ENCODE results near the gene ARID1B. TPM values are rescaled to one million over a fixed set of nuclear protein-coding genes. Genes with fewer than 3 reads are reported as not detected.

ARID1B gene
- total RNA-seq, 1 experiment from 2014 or later = 20.9 TPM

DNA sequence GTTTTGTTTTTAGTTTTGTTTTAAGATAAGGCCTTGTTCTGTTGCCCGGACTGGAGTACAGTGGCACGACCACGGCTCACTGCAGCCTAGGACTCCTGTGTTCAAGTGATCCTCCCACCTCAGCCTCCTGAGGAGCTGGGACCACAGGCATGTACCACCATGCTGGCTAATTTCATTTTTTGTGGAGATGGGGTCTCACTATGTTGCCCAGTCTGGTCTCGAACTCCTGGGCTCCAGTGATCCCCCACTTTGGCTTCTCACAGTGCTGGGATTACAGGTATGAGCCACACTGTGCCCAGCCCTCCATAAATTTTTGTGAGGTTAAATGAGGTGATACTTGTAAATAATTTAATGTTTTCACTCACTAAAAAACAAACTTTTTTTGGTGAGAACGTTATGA, 76.6 kb downstream of the ARID1B start:
- Histone ChIP-seq H3K27me3 (ENCODE audit: control insufficient read depth, insufficient read depth, low read length) (no peaks in the 10 kb centered on the region), H3K36me3 (replicated peaks; ENCODE audit: control insufficient read depth, insufficient read depth, low read length) (no peaks in the 10 kb centered on the region), H3K4me3 (ENCODE audit: insufficient read depth, low read depth, low read length) (no peak overlapping the region)
- no peak for DNase-seq

DNA sequence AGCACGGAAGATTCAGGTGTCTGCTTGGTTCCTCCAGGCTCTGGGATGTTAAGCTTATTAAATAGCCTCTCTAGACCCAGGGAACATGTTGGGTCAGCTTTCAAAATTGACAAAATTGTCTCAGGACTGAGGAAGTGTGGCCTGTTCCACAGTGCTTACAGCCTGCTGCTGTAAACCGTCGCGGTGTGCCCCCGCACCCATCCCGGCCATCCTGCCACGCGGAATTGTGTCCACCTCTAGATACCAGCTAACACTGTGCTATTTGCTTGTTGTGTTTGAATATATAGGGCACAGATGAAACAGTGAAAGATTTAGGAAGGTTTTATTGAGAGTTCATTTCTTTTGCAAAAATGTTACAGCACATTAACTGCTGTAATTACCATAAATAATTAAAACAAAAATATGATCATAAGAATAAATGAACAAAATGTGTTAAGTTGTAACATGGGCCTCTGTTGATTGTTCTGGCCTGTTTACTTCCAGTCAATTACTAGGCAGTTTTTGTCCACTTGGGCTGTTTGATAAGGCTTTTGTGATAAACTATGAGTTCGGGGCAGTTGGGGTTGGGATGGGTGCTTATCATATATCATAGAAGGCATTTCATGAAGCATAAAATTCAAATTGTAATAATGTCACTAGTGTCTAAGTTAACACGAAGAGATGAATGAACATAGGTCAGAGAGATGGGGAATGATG, 77.4 kb downstream of the ARID1B start:
- no peak for DNase-seq

GRCh38 chr6:156857573-156857972, 80.4 kb downstream of the ARID1B start:
- no peak overlapping the region for H3K4me3 ChIP-seq (ENCODE audit: insufficient read depth, low read depth, low read length)
- H3K27me3 ChIP-seq (ENCODE audit: control insufficient read depth, insufficient read depth, low read length) = no peaks in the 10 kb centered on the region
- DNase-seq = no peak
- no peaks in the 10 kb centered on the region for H3K36me3 ChIP-seq (replicated peaks; ENCODE audit: control insufficient read depth, insufficient read depth, low read length)

More for the DNA sequence above, 77.4 kb downstream of the ARID1B start:
- Histone ChIP-seq H3K4me3 (ENCODE audit: insufficient read depth, low read depth, low read length) (no peak overlapping the region), H3K27me3 (ENCODE audit: control insufficient read depth, insufficient read depth, low read length) (no peaks in the 10 kb centered on the region), H3K36me3 (replicated peaks; ENCODE audit: control insufficient read depth, insufficient read depth, low read length) (no peaks in the 10 kb centered on the region)

DNA sequence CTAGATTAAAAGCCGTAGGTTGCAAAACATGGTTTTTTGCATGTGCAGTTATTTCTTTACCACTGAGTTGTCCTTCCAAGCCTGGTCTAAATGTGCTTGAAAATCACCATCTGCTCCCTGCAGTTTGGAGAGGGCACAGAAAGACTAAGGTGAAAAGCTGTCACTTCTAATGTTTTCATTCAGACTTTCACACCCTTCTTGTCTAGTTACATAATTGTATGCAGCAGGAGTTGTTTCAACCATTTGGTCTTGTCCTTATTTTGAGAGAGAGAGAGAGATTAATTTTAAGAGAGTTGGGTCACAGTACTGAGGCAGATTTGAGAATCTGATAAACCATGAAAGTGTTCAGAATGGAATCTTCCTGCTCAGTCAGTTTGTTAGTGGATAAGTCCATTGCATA, 82.5 kb downstream of the ARID1B start:
- DNase-seq = no peak
- no peak overlapping the region for H3K4me3 ChIP-seq (ENCODE audit: insufficient read depth, low read depth, low read length)
- no peaks in the 10 kb centered on the region for H3K36me3 ChIP-seq (replicated peaks; ENCODE audit: control insufficient read depth, insufficient read depth, low read length)
- no peaks in the 10 kb centered on the region for H3K27me3 ChIP-seq (ENCODE audit: control insufficient read depth, insufficient read depth, low read length)

- Histone ChIP-seq H3K27me3 (ENCODE audit: control insufficient read depth, insufficient read depth, low read length) (no peaks in the 10 kb centered on the region), H3K4me3 (ENCODE audit: insufficient read depth, low read depth, low read length) (no peak overlapping the region), H3K36me3 (replicated peaks; ENCODE audit: control insufficient read depth, insufficient read depth, low read length) (no peaks in the 10 kb centered on the region)
- DNase-seq = no peak
Measured at GRCh38 chr6:156862711-156863110, 85.5 kb downstream of the ARID1B start.

GRCh38 chr6:156863504-156863903, 86.3 kb downstream of the ARID1B start:
- Histone ChIP-seq H3K36me3 (replicated peaks; ENCODE audit: control insufficient read depth, insufficient read depth, low read length) (no peaks in the 10 kb centered on the region), H3K27me3 (ENCODE audit: control insufficient read depth, insufficient read depth, low read length) (no peaks in the 10 kb centered on the region), H3K4me3 (ENCODE audit: insufficient read depth, low read depth, low read length) (no peak overlapping the region)
- DNase-seq = no peak

DNA sequence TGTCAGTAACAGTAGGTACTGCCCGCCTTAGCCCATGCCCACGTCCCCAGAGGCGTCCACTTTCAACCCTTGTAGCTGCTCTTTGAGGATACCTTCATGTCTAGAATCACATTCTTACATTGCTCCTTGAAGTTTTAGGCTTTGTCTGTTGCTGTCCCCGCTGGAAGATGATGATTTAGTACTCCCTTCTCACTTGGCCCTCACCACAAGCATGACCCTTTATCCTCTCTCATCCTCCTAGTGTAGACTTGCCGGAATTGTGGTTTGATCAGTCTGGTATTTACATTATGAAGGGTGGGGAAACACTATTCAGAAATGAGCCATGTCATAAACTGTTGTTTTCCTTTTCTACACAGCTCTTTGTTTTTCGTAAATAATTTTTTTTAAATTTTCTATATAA, 87.4 kb downstream of the ARID1B start:
- no peaks in the 10 kb centered on the region for H3K27me3 ChIP-seq (ENCODE audit: control insufficient read depth, insufficient read depth, low read length)
- H3K36me3 ChIP-seq (replicated peaks; ENCODE audit: control insufficient read depth, insufficient read depth, low read length) = no peaks in the 10 kb centered on the region
- H3K4me3 ChIP-seq (ENCODE audit: insufficient read depth, low read depth, low read length) = no peak overlapping the region
- no peak for DNase-seq

- Histone ChIP-seq H3K4me3 (ENCODE audit: insufficient read depth, low read depth, low read length) (no peak overlapping the region), H3K27me3 (ENCODE audit: control insufficient read depth, insufficient read depth, low read length) (no peaks in the 10 kb centered on the region), H3K36me3 (replicated peaks; ENCODE audit: control insufficient read depth, insufficient read depth, low read length) (no peaks in the 10 kb centered on the region)
- no peak for DNase-seq
Measured at GRCh38 chr6:156865019-156865629, 87.9 kb downstream of the ARID1B start.

DNA sequence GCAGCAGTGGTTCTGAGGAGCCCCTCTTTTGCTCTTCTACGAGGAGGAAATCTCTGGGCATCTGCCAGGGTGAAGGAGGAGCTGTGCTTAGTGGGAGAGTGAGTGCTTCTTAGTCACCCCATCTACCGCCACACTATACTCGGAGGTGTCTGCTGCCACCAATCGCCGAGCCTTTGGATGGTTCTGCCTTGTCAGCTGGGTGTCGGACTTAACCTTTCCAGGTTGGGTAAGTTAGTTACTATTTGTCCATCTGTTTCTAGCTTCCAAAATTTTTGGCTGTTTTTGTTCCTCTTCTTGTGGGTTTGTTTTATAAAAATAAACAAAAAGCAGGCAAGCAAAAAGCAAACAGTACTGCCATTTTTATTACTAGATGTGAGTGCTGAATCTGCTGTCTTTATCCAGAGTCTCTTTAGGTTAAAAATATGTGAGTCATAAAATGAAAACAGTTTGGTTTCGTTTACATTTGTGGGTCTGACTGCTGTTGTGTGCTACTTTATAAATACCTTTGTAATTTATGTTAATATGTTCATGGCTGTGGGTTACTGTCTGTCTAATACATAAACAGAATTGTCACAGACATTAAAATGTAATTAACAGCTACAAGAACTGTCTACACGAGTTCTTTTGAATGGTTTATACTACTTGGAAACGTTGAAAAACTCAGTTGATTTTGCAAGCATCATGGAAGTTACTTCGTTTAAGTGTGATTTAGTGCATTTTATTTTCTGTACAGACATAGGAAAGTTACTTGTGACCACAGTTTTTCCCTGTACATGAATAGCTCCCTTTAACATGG, 89.2 kb downstream of the ARID1B start:
- H3K27me3 ChIP-seq (ENCODE audit: control insufficient read depth, insufficient read depth, low read length) = no peaks in the 10 kb centered on the region
- DNase-seq = no peak
- H3K36me3 ChIP-seq (replicated peaks; ENCODE audit: control insufficient read depth, insufficient read depth, low read length) = no peaks in the 10 kb centered on the region
- H3K4me3 ChIP-seq (ENCODE audit: insufficient read depth, low read depth, low read length) = no peak overlapping the region

GRCh38 chr6:156867121-156867520, 89.9 kb downstream of the ARID1B start:
- no peaks in the 10 kb centered on the region for H3K36me3 ChIP-seq (replicated peaks; ENCODE audit: control insufficient read depth, insufficient read depth, low read length)
- no peaks in the 10 kb centered on the region for H3K27me3 ChIP-seq (ENCODE audit: control insufficient read depth, insufficient read depth, low read length)
- H3K4me3 ChIP-seq (ENCODE audit: insufficient read depth, low read depth, low read length) = no peak overlapping the region
- no peak for DNase-seq

DNA sequence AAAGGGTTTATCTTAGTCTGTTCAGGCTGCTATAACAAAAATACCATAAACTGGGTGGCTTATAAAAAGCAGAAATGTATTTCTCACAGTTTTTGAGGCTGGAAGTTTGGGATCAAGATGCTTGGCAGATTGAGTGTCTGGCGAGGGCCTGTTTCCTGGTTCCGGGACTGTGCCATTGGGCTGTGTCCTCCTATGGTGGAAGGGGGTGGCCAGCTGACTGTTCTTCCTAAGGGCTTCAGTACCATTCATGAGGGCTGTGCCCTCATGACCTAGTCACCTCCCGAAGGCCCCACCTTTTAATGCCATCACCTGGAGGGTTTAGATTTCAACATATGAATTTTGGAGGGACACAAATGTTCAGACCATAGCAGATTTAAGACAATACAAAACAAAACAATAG, 91.2 kb downstream of the ARID1B start:
- H3K4me3 ChIP-seq (ENCODE audit: insufficient read depth, low read depth, low read length) = no peak overlapping the region
- no peaks in the 10 kb centered on the region for H3K27me3 ChIP-seq (ENCODE audit: control insufficient read depth, insufficient read depth, low read length)
- no peak for DNase-seq
- H3K36me3 ChIP-seq (replicated peaks; ENCODE audit: control insufficient read depth, insufficient read depth, low read length) = no peaks in the 10 kb centered on the region

- Histone ChIP-seq H3K4me3 (ENCODE audit: insufficient read depth, low read depth, low read length) (peak overlapping the region; percentile 8; the same call in 1 of the 2 replicates), H3K27me3 (ENCODE audit: control insufficient read depth, insufficient read depth, low read length) (no peaks in the 10 kb centered on the region), H3K36me3 (replicated peaks; ENCODE audit: control insufficient read depth, insufficient read depth, low read length) (no peaks in the 10 kb centered on the region)
- DNase-seq = peak; percentile 53
Measured at GRCh38 chr6:156869980-156870398, 92.8 kb downstream of the ARID1B start.

DNA sequence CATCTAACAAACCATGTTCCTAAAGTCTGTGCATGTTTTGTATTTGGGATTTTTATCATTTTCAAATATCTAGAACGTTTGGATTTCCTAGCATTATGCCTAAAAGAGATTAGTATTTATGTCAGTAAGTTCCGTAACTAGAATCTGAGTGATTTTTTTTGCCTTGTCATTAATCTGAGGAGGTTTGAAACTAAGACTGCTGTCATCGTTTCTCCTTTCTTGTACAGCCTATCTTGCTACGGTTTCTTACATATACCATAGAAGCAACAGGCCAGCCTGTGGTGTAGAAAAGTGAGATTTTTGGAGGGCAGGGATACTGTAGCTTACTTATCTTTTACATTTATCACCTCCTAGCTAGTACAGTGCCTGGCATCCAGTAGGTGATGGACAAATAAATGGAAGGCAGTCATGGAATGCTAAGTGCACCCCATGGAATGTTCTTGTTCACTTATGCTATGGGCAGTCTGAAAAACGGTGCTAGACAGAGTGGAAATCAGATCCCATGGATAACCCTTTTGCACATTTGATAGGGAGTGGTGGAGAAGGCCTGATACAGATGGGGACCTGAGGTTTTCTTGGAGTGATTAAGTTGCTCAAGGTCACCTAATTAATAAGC, 93.9 kb downstream of the ARID1B start:
- no peak for DNase-seq
- Histone ChIP-seq H3K4me3 (ENCODE audit: insufficient read depth, low read depth, low read length) (no peak overlapping the region), H3K27me3 (ENCODE audit: control insufficient read depth, insufficient read depth, low read length) (no peaks in the 10 kb centered on the region), H3K36me3 (replicated peaks; ENCODE audit: control insufficient read depth, insufficient read depth, low read length) (no peaks in the 10 kb centered on the region)

- Histone ChIP-seq H3K4me3 (ENCODE audit: insufficient read depth, low read depth, low read length) (no peak overlapping the region), H3K27me3 (ENCODE audit: control insufficient read depth, insufficient read depth, low read length) (no peaks in the 10 kb centered on the region), H3K36me3 (replicated peaks; ENCODE audit: control insufficient read depth, insufficient read depth, low read length) (no peaks in the 10 kb centered on the region)
- DNase-seq = no peak
Measured at GRCh38 chr6:156872903-156873302, 95.7 kb downstream of the ARID1B start.
